HuH-7.5 (cell line): ENCODE measurements around the gene CCR7.

Source experiments
- DNase-seq: peaks from one replicate; pipeline ENCODE4 v3.0.0; 2011; ENCODE audit warnings: low spot score

CCR7 gene, protein sequence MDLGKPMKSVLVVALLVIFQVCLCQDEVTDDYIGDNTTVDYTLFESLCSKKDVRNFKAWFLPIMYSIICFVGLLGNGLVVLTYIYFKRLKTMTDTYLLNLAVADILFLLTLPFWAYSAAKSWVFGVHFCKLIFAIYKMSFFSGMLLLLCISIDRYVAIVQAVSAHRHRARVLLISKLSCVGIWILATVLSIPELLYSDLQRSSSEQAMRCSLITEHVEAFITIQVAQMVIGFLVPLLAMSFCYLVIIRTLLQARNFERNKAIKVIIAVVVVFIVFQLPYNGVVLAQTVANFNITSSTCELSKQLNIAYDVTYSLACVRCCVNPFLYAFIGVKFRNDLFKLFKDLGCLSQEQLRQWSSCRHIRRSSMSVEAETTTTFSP

DNA sequence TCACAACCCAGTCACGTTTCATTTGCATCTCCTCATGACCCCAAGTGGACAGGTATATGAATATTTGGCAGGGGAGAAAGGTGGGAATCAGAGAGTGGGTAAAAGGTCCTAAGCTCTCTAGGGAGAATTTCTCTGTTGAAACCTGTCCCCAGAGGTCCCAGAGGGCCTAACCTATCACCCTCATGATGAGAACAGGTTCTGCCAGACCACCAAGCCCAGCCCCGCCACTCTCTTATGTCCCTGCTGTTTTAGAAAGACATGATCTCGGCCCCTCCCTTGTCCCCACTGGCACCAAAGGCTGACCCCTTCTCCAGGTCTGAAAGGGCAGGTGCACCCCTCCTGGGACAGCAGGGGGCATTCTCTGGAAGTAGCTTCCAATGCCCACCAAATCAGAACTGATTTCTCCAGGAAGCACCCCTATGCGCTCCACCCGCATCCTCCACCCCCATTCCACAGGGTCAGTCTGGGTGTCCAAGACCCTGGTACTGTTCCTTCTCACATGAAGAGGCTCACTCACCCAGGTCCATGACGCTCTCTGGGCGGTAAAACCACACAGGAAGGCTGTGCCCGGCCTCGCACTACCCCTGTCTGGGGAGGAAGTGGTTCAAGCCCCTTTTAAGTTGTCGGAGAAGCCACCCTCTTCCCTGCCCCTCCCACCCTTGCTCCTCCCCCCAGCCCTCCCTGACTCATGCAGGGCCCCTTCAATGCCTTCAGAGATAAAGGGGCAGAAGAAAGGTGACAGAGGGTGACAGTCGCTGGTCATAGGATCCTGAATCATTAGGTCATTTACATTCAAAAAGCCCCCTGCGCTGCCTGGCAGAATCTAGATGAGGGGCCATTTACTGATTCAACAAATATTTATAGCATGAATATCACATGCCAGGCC is at the start of gene CCR7:
Gene CCR7, minus strand, starts transcription at position 590 of the 886 bp plus-strand sequence. Its CDS starts 63 bp downstream, at position 527.
- DNase-seq = no peak

- no peak for DNase-seq
Observed at GRCh38 chr17:40614431-40615067, 49.3 kb upstream of the CCR7 start.

GRCh38 chr17:40613467-40614154 is 48.3 kb upstream of the CCR7 start:
- DNase-seq = no peak

- DNase-seq = no peak
Observed at GRCh38 chr17:40612599-40613244, 47.5 kb upstream of the CCR7 start.

GRCh38 chr17:40611840-40612474 is 46.7 kb upstream of the CCR7 start:
- DNase-seq = no peak

DNA sequence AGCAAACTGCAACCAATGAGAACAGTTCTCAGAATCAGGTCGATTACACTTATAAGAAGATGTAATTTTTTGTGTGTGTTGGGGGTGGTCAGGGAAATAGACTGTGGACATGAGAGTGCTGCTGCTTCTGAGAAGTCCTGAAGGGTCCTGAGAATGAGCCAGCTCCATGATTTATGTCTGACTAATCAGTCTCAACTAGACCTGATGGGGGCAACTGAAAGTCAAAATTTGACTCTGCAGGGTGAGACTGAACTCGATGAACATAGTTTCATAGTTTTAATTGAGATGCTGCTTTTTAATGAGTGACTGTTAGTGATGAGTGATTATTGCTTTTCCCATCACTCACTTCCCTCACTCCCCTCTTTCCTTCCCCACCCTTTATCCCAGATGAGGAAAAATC is 45.1 kb upstream of the CCR7 start:
- DNase-seq = no peak

- DNase-seq = no peak
Observed at GRCh38 chr17:40608061-40608581, 42.8 kb upstream of the CCR7 start.

DNA sequence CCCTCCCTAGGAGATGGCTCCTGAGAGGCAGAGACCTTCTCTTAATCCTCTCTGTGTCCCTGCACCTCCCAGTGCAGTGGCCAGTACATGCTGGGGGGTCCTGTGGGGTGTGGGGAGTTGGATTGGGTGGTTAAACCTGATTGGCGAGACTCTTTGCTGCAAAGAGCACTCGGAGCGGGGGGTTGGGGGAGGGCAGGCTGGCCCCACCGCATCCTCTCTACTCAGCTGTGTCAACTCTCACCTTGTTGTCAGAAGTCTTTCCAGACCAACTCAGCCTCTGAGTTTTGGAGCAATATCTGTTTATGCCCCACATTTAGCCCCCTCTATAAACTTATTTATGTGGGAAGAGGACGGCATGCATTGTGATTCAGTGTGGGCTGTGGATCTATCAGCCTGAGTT is 42.4 kb upstream of the CCR7 start:
- DNase-seq = no peak

GRCh38 chr17:40606548-40607353 is 41.5 kb upstream of the CCR7 start:
- no peak for DNase-seq

DNA sequence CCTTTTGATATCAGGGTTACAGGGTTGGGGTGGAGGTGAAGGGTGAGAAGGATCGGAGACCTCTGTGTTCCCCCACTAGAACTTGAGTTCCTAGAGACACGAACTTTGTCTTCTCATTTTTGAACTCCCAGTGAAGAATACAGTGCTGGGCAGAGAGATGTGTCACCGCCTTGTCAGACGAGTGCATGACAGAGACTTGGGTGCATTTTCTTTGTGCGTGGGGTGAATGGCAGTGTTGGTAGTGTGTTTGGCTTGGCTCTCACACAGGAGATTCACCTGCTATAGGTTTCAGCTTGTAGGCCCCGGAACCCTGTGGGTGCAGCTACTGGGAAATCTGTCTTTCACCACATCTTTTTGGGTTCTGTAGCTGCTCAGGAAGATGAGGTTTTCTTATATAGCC is 40.0 kb upstream of the CCR7 start:
- no peak for DNase-seq

DNA sequence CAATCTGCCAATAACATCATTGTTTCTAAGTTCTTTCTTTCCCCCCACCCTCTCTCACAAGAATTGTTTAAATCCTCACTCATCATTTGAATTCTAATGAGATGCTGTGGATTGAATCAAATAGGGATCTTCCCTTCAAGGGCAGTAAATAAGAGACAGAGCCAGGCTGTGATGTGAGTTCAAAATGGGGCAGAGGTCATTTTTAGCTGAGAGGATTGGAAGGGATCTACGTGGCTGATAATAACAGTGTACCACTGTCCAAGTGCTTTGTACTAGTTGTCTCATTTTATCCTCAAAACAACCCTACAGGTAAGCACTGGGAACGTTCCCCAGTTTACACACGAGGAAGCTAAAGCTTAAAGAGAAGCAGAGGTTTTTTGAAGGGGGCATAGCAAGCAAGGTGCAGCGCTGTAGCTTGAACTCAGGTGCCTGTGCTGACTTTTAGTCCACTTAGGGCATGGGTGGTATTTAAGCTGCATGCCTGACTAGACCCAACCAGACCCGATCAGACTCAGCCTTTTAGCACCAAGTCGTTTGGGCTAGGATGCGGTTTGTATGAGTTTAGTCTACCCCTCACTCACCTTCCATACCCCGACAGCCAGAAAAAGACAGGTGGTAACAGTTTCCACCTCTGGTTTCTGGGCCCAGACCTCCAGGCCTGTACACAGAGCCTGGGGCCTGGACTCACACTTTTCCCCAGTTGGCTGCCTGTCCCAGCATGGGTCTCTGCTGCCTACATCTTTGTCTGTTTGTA is 39.2 kb upstream of the CCR7 start:
- no peak for DNase-seq

- no peak for DNase-seq
Observed at GRCh38 chr17:40602445-40603443, 37.5 kb upstream of the CCR7 start.

DNA sequence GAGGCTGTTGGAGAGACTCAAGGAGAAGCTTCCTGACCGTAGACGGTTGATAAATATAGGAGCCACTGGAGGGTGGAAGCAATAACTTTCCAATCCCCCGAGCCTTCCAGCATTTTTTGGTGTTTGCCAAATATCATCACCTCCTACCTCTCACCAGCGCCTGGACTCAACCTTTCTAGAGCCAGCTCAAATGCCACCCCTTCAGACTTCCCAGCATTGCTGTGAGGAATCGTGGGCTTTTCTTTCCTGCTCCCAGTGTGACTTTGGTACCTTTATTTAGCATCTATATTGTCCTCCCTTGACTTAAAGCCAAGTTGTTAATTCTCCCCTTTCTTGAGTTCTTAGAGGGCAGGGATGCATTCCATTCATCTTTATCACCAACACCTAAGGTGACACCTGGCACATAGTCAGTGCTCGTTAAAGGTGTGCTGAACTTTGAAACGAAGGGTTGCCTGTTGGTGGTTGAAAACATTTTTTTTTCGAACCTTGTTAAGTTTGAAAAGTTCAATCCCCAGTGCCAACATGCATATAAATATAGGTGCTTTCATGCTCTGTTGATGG is 35.3 kb upstream of the CCR7 start:
- DNase-seq = no peak

GRCh38 chr17:40599468-40599763 is 34.1 kb upstream of the CCR7 start:
- DNase-seq = no peak

DNA sequence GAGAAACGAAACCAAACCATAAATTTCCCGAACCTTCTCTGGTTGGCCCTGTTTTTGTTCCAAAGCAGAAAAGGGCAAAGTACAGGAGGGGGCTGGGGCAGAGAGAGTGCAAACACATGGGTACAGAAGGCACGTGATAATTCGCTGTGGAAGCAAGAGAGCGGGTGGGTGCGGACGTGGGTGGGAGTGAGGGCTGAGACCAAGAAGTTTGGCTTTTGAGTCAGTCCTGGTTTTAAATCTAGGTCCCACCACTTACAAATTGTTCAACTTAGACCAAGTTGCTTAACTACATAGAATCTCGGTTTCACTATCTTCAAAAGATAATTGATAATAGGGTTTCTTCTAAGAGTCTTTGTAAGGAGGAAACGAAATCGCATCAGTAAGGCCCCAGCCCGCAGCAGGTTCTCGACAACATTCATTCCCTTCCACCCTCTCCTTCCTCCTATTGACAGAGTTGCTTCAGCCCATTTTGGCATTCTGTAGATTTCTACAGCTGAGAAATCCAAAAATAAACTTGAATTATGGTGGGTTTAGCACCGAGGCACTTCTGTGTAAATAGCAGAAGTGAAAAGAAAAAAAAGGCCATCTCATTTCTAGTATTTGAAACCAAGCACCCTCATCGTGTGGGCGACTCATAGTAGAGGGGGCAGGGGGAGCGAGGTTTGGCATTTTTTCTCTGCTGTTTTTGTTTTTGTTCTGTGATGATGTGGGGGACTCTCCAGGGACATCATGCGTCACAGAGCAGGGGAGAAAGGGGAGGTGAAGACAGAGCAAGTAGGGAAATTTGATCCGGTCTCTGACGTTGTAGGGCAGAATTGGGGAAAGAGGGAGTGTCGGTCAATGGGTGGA is 33.6 kb upstream of the CCR7 start:
- no peak for DNase-seq

DNA sequence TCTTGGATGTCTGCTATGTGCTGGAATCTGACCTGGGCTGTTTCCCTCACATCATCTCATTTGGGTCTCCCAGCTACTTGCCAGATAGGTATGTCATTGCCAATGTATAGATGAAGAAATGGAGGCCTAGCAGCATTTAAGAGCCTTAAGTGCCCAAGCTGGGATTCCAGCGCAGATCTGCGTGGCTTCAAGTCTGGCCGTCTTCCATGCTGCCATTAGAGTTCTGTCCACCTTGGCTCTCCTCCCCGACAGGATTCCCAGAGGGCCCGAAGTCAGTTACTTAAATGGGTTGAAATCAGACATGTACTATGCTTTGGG is 33.0 kb upstream of the CCR7 start:
- no peak for DNase-seq
